Neural cell (in vitro differentiated cells): Measurements from ENCODE around the gene NACC1. TPM values are rescaled to one million over a fixed set of nuclear protein-coding genes. Genes with fewer than 3 reads are reported as not detected.

ENCODE experiments used
- H2AFZ ChIP-seq: fragments of 200-600, 300-800 bp; sonication (generic), shearing (Covaris generic); 2 replicates; pipeline ENCODE4 v1.6.0; 2014; ENCODE audit warnings: low read depth, mild to moderate bottlenecking, antibody characterized with exemption, low read length, moderate library complexity
- H3F3A ChIP-seq: fragments of 200-600 bp; shearing (Covaris generic); 2 replicates; pipeline ENCODE4 v1.6.1; 2016; ENCODE audit warnings: mild to moderate bottlenecking, moderate library complexity, mixed read lengths, antibody characterized with exemption, low read length; ENCODE audit not compliant: insufficient read depth, poor library complexity, severe bottlenecking
- H3K27ac ChIP-seq: fragments of 200-600, 300-800 bp; sonication (generic), shearing (Covaris generic); 2 replicates; pipeline ENCODE4 v1.5.1; 2014; ENCODE audit warnings: mild to moderate bottlenecking, low read length, moderate library complexity
- H3K27me3 ChIP-seq: fragments of 300-800, 200-600 bp; sonication (generic), shearing (Covaris generic); 2 replicates; pipeline ENCODE4 v1.6.0; 2014; ENCODE audit warnings: mild to moderate bottlenecking, low read depth, low read length, moderate library complexity; ENCODE audit not compliant: insufficient read depth
- H3K36me3 ChIP-seq: fragments of 300-800, 200-600 bp; sonication (generic), shearing (Covaris generic); 2 replicates; pipeline ENCODE4 v1.5.1; 2014; ENCODE audit warnings: mild to moderate bottlenecking, antibody characterized with exemption, low read length, moderate library complexity; ENCODE audit not compliant: insufficient read depth
- H3K4me2 ChIP-seq: fragments of 300-800, 200-600 bp; sonication (generic), shearing (Covaris generic); 2 replicates; pipeline ENCODE4 v1.6.0; 2014; ENCODE audit warnings: mild to moderate bottlenecking, low read length
- H3K4me3 ChIP-seq: fragments of 300-800, 200-600 bp; sonication (generic), shearing (Covaris generic); 2 replicates; pipeline ENCODE4 v1.5.1; 2014; ENCODE audit warnings: mild to moderate bottlenecking, low read length, moderate library complexity
- H3K79me2 ChIP-seq: fragments of 200-600 bp; shearing (Covaris generic); replicated peaks from 2 replicates; pipeline ENCODE4 v1.6.0; 2014; ENCODE audit warnings: mild to moderate bottlenecking, low read length, moderate library complexity; ENCODE audit not compliant: insufficient read depth
- H3K9ac ChIP-seq: fragments of 300-800, 200-600 bp; sonication (generic), shearing (Covaris generic); 2 replicates; pipeline ENCODE4 v1.6.1; 2016; ENCODE audit warnings: mild to moderate bottlenecking, low read length, mixed read lengths
- H3K9me2 ChIP-seq: fragments of 200-600 bp; shearing (Covaris generic); 2 replicates; pipeline ENCODE4 v1.6.1; 2016; ENCODE audit warnings: mild to moderate bottlenecking, low read length, mixed read lengths; ENCODE audit not compliant: insufficient read depth
- H3K9me3 ChIP-seq: fragments of 200-600, 300-800 bp; sonication (generic), shearing (Covaris generic); 2 replicates; pipeline ENCODE4 v1.6.1; 2016; ENCODE audit warnings: mild to moderate bottlenecking, mixed run types, low read length, moderate library complexity, mixed read lengths
- H4K20me1 ChIP-seq: fragments of 200-600 bp; shearing (Covaris generic); 2 replicates; pipeline ENCODE4 v1.6.1; 2016; ENCODE audit warnings: mild to moderate bottlenecking, mixed run types; ENCODE audit not compliant: insufficient read depth
- EP300 ChIP-seq: fragments of 450-650 bp; conservative IDR thresholded peaks from 2 replicates; pipeline ENCODE4 v1.6.1; 2014; ENCODE audit warnings: antibody characterized with exemption, mild to moderate bottlenecking, moderate library complexity; ENCODE audit not compliant: poor library complexity, severe bottlenecking
- EZH2 ChIP-seq: fragments of 200-600, 300-800 bp; shearing (Covaris generic), sonication (generic); IDR thresholded peaks from 2 replicates; pipeline ENCODE4 v1.6.1; 2014; ENCODE audit warnings: antibody characterized with exemption, low read length, borderline replicate concordance, mild to moderate bottlenecking; ENCODE audit not compliant: insufficient read depth, poor library complexity, severe bottlenecking
- MXI1 ChIP-seq: fragments of 450-650 bp; conservative IDR thresholded peaks from 2 replicates; pipeline ENCODE4 v1.6.1; 2014; ENCODE audit warnings: antibody characterized with exemption, mild to moderate bottlenecking; ENCODE audit not compliant: poor library complexity, severe bottlenecking
- POLR2AphosphoS5 ChIP-seq: IDR thresholded peaks from 2 replicates; pipeline ENCODE4 v1.6.1; 2012
- RAD21 ChIP-seq: fragments of 450-650 bp; conservative IDR thresholded peaks from 2 replicates; pipeline ENCODE4 v1.6.1; 2014; ENCODE audit warnings: antibody characterized with exemption, mild to moderate bottlenecking, moderate library complexity
- SMC3 ChIP-seq: fragments of 450-650 bp; conservative IDR thresholded peaks from 2 replicates; pipeline ENCODE4 v1.6.1; 2014; ENCODE audit warnings: antibody characterized with exemption, mild to moderate bottlenecking, moderate library complexity; ENCODE audit not compliant: poor library complexity
- TAF1 ChIP-seq: IDR thresholded peaks from 2 replicates; pipeline ENCODE4 v1.6.1; 2012; ENCODE audit warnings: low read depth
- polyA plus RNA-seq: library from polyadenylated mRNA; depleted of rRNA; stranded (reverse); fragments of >200 nt; gene quantifications from 2 replicates; pipeline ENCODE4 v1.2.3, GENCODE V29; 2014
- TF ChIP-seq, protein P1 (sequence below): fragments of 450-650 bp; IDR thresholded peaks from 2 replicates; pipeline ENCODE4 v1.5.1; 2014; ENCODE audit warnings: antibody characterized with exemption, mild to moderate bottlenecking, moderate library complexity; ENCODE audit not compliant: poor library complexity, severe bottlenecking
- TF ChIP-seq, protein P2 (sequence below): IDR thresholded peaks from 2 replicates; pipeline ENCODE4 v1.6.1; 2012; ENCODE audit warnings: borderline replicate concordance

NACC1 gene
- polyA plus RNA-seq, 1 donor from 2014 or later, result 16.1 TPM

- no peak overlapping the region for H3K9ac ChIP-seq
- H3K36me3 ChIP-seq, result no peaks in the 10 kb centered on the region
- no peaks in the 10 kb centered on the region for H3K9me2 ChIP-seq
- no peak overlapping the region for H3K4me3 ChIP-seq
- no peaks in the 10 kb centered on the region for H3K9me3 ChIP-seq
- H3K27me3 ChIP-seq, result peaks cover 33% of the 10 kb centered on the region
- H4K20me1 ChIP-seq, result no peaks in the 10 kb centered on the region
- H3K27ac ChIP-seq, result no peak overlapping the region
- TF ChIP-seq TAF1 (no peak), MXI1 (no peak), EZH2 (no peak), EP300 (no peak), POLR2AphosphoS5 (no peak), RAD21 (no peak), SMC3 (no peak)
- TF ChIP-seq, protein P1, sequence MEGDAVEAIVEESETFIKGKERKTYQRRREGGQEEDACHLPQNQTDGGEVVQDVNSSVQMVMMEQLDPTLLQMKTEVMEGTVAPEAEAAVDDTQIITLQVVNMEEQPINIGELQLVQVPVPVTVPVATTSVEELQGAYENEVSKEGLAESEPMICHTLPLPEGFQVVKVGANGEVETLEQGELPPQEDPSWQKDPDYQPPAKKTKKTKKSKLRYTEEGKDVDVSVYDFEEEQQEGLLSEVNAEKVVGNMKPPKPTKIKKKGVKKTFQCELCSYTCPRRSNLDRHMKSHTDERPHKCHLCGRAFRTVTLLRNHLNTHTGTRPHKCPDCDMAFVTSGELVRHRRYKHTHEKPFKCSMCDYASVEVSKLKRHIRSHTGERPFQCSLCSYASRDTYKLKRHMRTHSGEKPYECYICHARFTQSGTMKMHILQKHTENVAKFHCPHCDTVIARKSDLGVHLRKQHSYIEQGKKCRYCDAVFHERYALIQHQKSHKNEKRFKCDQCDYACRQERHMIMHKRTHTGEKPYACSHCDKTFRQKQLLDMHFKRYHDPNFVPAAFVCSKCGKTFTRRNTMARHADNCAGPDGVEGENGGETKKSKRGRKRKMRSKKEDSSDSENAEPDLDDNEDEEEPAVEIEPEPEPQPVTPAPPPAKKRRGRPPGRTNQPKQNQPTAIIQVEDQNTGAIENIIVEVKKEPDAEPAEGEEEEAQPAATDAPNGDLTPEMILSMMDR, result no peak
- TF ChIP-seq, protein P2, sequence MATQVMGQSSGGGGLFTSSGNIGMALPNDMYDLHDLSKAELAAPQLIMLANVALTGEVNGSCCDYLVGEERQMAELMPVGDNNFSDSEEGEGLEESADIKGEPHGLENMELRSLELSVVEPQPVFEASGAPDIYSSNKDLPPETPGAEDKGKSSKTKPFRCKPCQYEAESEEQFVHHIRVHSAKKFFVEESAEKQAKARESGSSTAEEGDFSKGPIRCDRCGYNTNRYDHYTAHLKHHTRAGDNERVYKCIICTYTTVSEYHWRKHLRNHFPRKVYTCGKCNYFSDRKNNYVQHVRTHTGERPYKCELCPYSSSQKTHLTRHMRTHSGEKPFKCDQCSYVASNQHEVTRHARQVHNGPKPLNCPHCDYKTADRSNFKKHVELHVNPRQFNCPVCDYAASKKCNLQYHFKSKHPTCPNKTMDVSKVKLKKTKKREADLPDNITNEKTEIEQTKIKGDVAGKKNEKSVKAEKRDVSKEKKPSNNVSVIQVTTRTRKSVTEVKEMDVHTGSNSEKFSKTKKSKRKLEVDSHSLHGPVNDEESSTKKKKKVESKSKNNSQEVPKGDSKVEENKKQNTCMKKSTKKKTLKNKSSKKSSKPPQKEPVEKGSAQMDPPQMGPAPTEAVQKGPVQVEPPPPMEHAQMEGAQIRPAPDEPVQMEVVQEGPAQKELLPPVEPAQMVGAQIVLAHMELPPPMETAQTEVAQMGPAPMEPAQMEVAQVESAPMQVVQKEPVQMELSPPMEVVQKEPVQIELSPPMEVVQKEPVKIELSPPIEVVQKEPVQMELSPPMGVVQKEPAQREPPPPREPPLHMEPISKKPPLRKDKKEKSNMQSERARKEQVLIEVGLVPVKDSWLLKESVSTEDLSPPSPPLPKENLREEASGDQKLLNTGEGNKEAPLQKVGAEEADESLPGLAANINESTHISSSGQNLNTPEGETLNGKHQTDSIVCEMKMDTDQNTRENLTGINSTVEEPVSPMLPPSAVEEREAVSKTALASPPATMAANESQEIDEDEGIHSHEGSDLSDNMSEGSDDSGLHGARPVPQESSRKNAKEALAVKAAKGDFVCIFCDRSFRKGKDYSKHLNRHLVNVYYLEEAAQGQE, result no peak
- H2AFZ ChIP-seq, result no peak overlapping the region
- H3K79me2 ChIP-seq, result no peaks in the 10 kb centered on the region
- H3K4me2 ChIP-seq, result no peak overlapping the region
- no peaks in the 10 kb centered on the region for H3F3A ChIP-seq
These were observed 25.9 kb upstream of the NACC1 start for GRCh38 chr19:13092158-13092543.

- no peaks in the 10 kb centered on the region for H4K20me1 ChIP-seq
- H3K4me2 ChIP-seq, result no peak overlapping the region
- TF ChIP-seq, protein P1, result no peak
- TF ChIP-seq MXI1 (no peak), SMC3 (no peak), EZH2 (no peak), POLR2AphosphoS5 (no peak)
- TF ChIP-seq, protein P2, result no peak
- no peaks in the 10 kb centered on the region for H3F3A ChIP-seq
- H3K9ac ChIP-seq, result no peak overlapping the region
- peaks cover 39% of the 10 kb centered on the region for H3K27me3 ChIP-seq
- H3K79me2 ChIP-seq, result no peaks in the 10 kb centered on the region
- H3K4me3 ChIP-seq, result no peak overlapping the region
- no peaks in the 10 kb centered on the region for H3K9me2 ChIP-seq
- no peak overlapping the region for H3K27ac ChIP-seq
- H2AFZ ChIP-seq, result no peak overlapping the region
- no peaks in the 10 kb centered on the region for H3K9me3 ChIP-seq
- H3K36me3 ChIP-seq, result no peaks in the 10 kb centered on the region
These were observed 25.3 kb upstream of the NACC1 start for GRCh38 chr19:13092606-13093235.
